Bone marrow (tissue), 2 donors: ENCODE measurements around the gene ZDHHC5.
A peak's percentile ranks its signal among the peaks of the same experiment; 100 is the strongest.

ENCODE experiments used
- DNase-seq, 2 donors: peaks; one replicate each; lab custom pipeline; 2025; lab: John Stamatoyannopoulos, UW

The ZDHHC5 gene

DNA sequence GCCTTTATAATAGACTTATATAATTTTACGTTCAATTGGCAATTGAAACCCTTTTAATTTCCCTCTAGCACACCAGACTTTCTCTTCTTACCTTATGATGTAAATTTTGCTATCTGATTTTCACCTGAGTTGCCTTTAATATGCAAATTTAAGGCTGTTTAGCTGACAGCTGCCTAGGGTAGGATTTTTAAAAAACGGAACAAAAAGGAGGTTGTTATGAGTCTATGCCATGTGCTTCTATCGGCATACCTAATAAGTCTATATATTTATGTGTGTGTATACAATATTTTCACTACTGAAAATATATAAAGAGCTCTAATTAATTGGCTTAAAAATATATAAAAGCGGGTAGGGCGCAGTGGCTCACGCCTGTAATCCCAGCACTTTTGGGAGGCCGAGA, 61.6 kb downstream of the ZDHHC5 start:
- no peak for DNase-seq

GRCh38 chr11:57732661-57733060, 64.7 kb downstream of the ZDHHC5 start:
- DNase-seq: no peak

DNA sequence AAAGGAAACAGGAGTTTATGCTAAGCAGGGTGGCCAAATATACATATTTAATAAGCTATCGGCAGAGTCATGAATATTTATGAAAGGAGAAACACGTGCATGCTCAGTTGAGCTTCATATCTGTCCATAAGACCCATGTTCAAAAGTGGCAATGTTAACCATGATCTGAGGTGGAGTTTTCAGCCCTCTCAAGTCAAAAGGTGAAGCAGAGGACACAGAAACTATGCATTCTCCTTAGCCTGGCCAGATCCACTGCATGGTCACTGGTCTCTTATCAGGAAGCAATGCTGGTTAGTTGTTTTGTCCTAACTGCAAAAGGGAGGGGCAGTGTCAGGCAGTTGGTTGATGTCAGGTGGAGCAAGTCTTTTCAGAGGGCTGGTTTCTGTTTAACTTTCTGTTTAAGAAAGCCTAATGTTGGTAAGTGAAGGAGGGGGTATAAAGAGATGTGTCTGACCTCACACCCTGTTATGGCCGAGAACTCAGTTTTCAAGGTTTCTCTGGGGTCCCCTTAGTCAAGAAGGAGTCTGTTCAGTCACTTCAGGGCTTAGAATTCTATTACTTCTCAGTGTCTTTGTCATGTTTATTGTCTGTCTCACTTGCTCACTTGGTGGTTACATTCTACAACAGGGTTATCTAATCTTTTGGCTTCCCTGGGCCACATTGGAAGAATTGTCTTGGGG, 67.8 kb downstream of the ZDHHC5 start:
- no peak for DNase-seq

DNA sequence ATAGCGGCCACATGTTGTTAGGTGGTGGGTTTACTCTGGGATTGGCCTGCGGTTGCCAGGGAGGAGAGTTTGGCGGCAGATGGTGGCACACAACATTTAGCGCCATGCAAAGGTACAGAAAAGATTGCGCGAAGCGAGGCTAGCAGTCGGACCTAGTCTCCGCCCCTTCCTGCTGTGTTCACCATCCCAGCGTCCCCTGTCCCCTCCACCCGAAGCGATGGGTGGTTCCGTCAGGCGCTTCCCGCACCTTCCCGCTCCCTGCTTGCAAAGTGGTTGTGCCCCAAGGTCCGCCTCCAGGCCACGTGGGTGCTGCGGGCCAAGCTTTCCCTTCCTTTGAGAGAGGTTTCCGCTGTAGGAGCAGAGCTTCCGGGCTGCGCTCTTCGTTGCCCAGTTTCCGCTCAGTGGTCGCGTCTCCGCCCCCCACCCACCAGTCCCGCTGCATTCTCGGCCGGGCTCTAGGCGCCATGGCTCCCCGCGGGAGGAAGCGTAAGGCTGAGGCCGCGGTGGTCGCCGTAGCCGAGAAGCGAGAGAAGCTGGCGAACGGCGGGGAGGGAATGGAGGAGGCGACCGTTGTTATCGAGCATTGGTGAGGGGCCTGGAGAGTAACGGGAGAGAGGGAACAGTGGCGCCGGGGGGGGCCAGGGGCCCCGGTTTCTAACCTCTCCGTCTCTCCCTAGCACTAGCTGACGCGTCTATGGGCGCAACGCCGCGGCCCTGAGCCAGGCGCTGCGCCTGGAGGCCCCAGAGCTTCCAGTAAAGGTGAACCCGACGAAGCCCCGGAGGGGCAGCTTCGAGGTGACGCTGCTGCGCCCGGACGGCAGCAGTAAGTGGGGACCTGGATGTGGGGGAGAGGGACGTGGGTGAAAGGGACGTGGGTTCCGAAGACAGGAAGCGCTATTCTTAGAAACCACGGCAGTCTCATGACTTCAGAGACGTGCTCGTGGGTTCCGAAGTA, 73.5 kb downstream of the ZDHHC5 start, which contains the start of gene SELENOH:
Gene SELENOH (plus strand): TSS at position 360 of the 955 bp plus-strand sequence. CDS start 105 bp downstream, at position 465.
- DNase-seq: peak; percentile 74 to 95

GRCh38 chr11:57742087-57742452, 74.2 kb downstream of the ZDHHC5 start:
- DNase-seq: no peak

- DNase-seq: no peak
Measured at GRCh38 chr11:57744357-57744756, 76.4 kb downstream of the ZDHHC5 start.

GRCh38 chr11:57745206-57745605, 77.3 kb downstream of the ZDHHC5 start:
- no peak for DNase-seq

- DNase-seq: no peak
Measured at GRCh38 chr11:57746920-57747319, 79.0 kb downstream of the ZDHHC5 start.
